ENCODE measurements around the gene FAR2.
"Not testable (repeated sequence)": the region's sequence is repeated elsewhere in the genome, so short reads cannot be mapped to it uniquely, and the experiment has no call there.

Gene FAR2

DNA sequence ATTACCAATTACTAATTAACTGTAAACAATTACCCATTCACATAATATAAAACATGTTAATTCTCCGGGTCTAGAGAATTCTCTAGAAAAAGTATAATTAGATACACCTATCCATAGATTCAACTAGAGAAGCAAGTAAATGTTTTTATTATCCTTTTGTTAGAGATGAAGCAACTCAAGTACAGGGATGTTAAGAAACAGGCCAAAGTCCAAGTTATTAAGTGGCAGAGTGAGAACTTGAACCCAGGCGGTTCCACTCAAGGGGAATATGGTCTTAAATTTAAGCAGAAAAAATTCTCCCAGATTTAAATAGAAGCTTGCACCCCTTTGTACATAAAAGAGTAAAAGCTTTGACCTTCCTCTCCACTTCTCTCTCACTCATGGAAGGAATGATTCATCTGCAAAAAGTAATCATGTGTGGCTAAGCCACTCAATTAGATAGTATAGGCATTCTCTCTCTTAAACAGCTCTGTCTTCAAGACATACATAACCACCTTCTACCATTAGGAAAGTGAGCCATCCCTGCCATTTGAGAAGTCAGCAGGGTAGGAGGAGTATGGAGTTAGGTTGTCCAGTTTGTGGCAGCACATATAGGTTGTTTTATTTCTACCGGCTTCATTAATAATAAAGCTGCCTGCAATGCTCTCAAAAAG is 197.8 kb downstream of the FAR2 start:
- DNase-seq: no peak

DNA sequence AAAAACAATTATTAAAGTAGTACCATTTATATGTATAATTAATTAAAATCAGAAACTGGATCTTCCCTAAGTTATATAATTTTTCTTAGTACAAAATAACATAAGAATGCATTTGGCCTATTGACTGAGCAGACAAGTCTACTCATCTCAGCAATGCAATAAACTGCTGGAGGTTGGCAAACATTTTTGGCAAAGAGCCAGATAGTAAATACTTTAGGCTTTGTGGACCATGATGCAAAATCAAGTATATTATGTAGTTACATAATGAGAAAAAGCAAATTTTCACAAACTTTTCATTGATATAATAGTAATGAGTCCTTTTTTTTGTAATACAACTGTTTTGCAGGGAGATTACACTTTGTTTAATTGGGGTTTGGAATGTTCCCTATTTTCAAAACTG is 201.0 kb downstream of the FAR2 start:
- DNase-seq: peak; percentile 28

GRCh38 chr12:29354954-29355353 is 205.9 kb downstream of the FAR2 start:
- no peak for DNase-seq

GRCh38 chr12:29365091-29365490 is 216.0 kb downstream of the FAR2 start:
- no peak for DNase-seq

DNA sequence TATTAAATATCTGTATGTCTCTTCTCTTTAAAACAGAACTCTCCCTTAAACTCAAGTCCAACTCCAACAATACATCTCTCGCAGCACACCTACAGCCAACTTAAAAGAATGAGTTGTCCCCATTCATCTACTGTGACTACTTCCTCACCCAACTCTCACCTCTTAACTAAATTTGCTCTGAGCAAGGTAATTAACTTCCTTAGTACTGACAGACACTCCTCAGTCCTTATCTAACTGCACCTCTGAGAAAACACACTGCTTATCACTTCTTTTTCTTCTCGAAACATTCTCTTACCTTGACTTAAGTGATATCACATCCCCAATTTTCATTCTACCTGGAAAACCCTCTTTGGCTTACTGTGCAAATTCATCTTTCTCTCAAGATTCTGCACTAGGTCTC is 224.9 kb downstream of the FAR2 start:
- no peak for DNase-seq

- DNase-seq: no peak
Observed at GRCh38 chr12:29374913-29375312, 225.8 kb downstream of the FAR2 start.

GRCh38 chr12:29376118-29376517 is 227.0 kb downstream of the FAR2 start:
- DNase-seq: no peak

DNA sequence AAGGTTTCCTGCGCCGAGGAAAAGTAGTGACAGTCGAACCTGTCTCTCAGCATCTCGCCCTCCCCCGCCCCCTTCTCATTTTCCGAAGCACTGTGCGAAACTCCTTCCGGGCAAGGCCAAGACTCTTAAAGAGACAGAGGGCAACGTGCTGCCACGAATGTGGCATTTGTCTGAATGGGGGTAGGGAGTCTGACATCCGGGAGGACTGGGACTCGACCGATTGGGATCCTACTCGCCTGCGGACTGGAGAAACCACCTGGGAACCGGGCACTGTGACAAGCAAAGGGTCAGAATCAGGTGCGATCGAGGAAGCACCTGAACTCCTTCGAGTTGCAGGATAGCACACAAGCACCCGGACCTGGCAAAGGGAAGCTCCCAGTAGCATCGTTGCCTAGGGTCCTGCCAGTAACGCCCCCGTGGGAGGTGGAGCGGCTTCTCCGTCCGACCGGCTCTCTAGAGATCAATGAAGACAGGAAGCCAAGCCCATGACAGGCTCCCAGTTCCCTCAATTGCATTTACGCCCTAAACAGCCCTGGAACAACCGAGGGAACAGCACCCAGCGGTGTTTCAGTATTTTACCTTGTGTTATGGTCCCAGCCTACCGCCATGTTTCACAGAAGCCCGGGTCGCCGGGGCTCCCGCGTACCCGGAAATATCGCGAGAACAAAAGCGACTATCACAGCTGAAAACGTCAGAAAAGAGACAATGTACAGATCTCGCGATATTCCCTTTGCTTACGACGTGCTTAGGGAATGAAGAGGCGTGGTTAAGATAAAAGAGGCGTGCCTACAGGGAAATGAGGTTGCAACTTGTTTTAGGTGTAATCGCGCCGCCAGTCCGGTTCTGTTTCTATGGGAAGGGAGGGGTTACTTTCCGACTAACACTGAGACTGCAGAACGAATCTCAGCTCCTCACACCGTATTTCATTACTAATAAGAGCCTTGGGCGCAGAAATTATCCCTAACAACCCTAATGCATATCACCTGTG is 231.8 kb downstream of the FAR2 start, which contains the start of gene ERGIC2:
TSS of gene ERGIC2 (minus strand) at position 637 of the 988 bp plus-strand sequence. CDS start 9,539 bp downstream, outside the sequence.
- DNase-seq: peak; percentile 94

DNA sequence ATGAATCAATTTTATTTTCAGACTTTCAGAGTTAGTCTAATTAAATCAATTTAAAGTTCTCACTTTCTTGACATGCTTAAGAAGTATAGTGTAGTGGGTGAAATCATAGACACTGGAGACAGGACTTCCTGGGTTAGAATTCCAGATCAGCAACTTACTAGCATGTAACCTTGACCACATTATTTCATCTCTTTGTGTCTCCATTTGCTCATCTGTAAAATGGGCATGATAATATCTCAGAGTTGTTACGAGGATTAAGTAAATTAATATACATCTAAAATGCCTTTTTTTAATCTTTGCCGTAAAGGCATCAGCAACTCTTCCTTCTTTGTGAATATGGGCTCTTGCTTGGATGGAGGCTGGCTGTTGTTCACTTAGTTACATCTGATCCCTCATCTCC is 233.2 kb downstream of the FAR2 start:
- no peak for DNase-seq

DNA sequence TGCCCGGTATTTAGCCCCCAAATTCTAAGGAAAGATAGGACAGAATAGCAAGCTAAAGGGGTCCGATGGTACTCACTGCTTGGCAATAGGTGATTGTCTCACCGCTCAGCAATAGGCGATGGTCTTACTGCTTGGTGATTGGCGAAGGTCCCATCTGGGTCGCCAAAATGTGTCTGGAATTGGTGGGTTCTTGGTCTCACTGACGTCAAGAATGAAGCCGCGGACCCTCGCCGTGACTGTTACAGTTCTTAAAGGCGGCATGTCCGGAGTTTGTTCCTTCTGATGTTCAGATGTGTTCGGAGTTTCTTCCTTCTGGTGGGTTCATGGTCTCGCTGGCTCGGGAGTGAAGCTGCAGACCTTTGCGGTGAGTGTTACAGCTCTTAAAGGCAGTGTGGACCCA is 236.1 kb downstream of the FAR2 start:
- DNase-seq: not testable (repeated sequence)
